K562 (cell line): ENCODE results near the gene YPEL2. TPM values are rescaled to one million over a fixed set of nuclear protein-coding genes. Genes with fewer than 3 reads are reported as not detected.

Experiments used
- ESRRB ChIP-seq: fragments of 250-450 bp; sonication (Bioruptor Pico); IDR thresholded peaks from 2 replicates; pipeline ENCODE4 v1.5.0; 2020; ENCODE audit warnings: mild to moderate bottlenecking, moderate library complexity, borderline replicate concordance
- GABPB1 ChIP-seq: sonication (generic); formaldehyde crosslinking; IDR thresholded peaks from 2 replicates; pipeline ENCODE4 v1.8.0; 2022; ENCODE audit warnings: mild to moderate bottlenecking, missing genetic modification reagents
- MEF2A ChIP-seq: IDR thresholded peaks from 2 replicates; pipeline ENCODE4 v1.6.1; 2011; ENCODE audit warnings: low read depth, mild to moderate bottlenecking, low read length, moderate library complexity; ENCODE audit not compliant: control insufficient read depth
- NFIX ChIP-seq: fragments of 250-450 bp; sonication (Bioruptor Pico); IDR thresholded peaks from 2 replicates; pipeline ENCODE4 v1.4.0; 2020; ENCODE audit warnings: low read depth, mild to moderate bottlenecking, moderate library complexity
- NR2C1 ChIP-seq, 2 experiments: fragments of 450-650 bp; IDR thresholded peaks; 2 replicates each; pipeline ENCODE4 v1.6.1; 2017; ENCODE audit warnings: mild to moderate bottlenecking in 2 of 2, antibody characterized with exemption in 1 of 2, inconsistent platforms in 1 of 2, missing compliant biosample characterization in 1 of 2, missing genetic modification characterization in 1 of 2
- PHTF2 ChIP-seq: fragments of 250-450 bp; sonication (Bioruptor Pico); IDR thresholded peaks from 2 replicates; pipeline ENCODE4 v1.5.0; 2021; ENCODE audit warnings: mild to moderate bottlenecking
- POLR3G ChIP-seq: IDR thresholded peaks from 2 replicates; pipeline ENCODE4 v1.6.1; 2011; ENCODE audit not compliant: insufficient read length, insufficient replicate concordance; ENCODE audit errors: extremely low read depth
- RAD51 ChIP-seq: fragments of 450-650 bp; IDR thresholded peaks from 2 replicates; pipeline ENCODE4 v1.7.1; 2016; ENCODE audit warnings: low read depth, mild to moderate bottlenecking, borderline replicate concordance
- SMAD2 ChIP-seq: fragments of 150-350 bp; IDR thresholded peaks from 2 replicates; pipeline ENCODE4 v1.6.1; 2014; ENCODE audit warnings: low read depth, mild to moderate bottlenecking, low read length
- TRIM28 ChIP-seq: fragments of 450-650 bp; IDR thresholded peaks from 2 replicates; pipeline ENCODE4 v1.6.1; 2017
- ZNF212 ChIP-seq: fragments of 450-650 bp; formaldehyde crosslinking; IDR thresholded peaks from 2 replicates; pipeline ENCODE4 v1.4.0; 2020; ENCODE audit warnings: mild to moderate bottlenecking
- ZNF77 ChIP-seq: fragments of 250-450 bp; sonication (Bioruptor Pico); IDR thresholded peaks from 2 replicates; pipeline ENCODE4 v1.5.0; 2020
- polyA plus RNA-seq, 8 experiments: library from polyadenylated mRNA; depleted of rRNA in 4 of 8; stranded (reverse) in 5 of 8; unstranded in 3 of 8; fragments of >200 nt; fragmentation: Nextera tagmentation in 2 of 8; fragmentation: Illumina TruSeq in 1 of 8; extraction: Ambion mirVana in 2 of 8; extraction: Trizol in 1 of 8; gene quantifications; 2 replicates each; pipeline versions ENCODE4 v1.2.1 to v1.2.3, GENCODE V29; 2011 to 2014; ENCODE audit warnings: inconsistent platforms in 1 of 8, missing spikeins in 1 of 8
- total RNA-seq, 7 experiments: library from RNA; depleted of rRNA in 6 of 7; stranded (reverse); fragments of >200 nt in 6 of 7; fragmentation: Illumina TruSeq in 2 of 7; extraction: Trizol in 2 of 7; gene quantifications; 2 replicates each; pipeline versions ENCODE4 v1.2.1 to v1.2.3, GENCODE V29; 2011 to 2021; ENCODE audit warnings: low replicate concordance in 1 of 7
- TF ChIP-seq, protein P1 (sequence below): IDR thresholded peaks from 2 replicates; pipeline ENCODE4 v1.6.1; 2016; ENCODE audit warnings: missing genetic modification characterization, missing compliant biosample characterization
- TF ChIP-seq, protein P2 (sequence below), 2 experiments: fragments of 250-450 bp in 1 of 2; fragments of 450-650 bp in 1 of 2; sonication (Bioruptor Pico) in 1 of 2; IDR thresholded peaks; 2 replicates each; pipeline versions ENCODE4 v1.6.1 to v1.8.0; 2016 to 2021; ENCODE audit warnings: mild to moderate bottlenecking in 2 of 2, moderate library complexity in 2 of 2, missing compliant biosample characterization in 1 of 2, missing genetic modification characterization in 1 of 2
- TF ChIP-seq, protein P3 (sequence below): sonication (generic); formaldehyde crosslinking; IDR thresholded peaks from 2 replicates; pipeline ENCODE4 v1.8.0; 2022; ENCODE audit warnings: missing genetic modification reagents, mild to moderate bottlenecking, borderline replicate concordance
- TF ChIP-seq, protein P4 (sequence below): fragments of 200-800 bp; sonication (Bioruptor generic); IDR thresholded peaks from 2 replicates; pipeline ENCODE4 v1.6.1; 2017; ENCODE audit warnings: missing genetic modification characterization, missing compliant biosample characterization
- TF ChIP-seq, protein P5 (sequence below): sonication (generic); formaldehyde crosslinking; IDR thresholded peaks from 2 replicates; pipeline ENCODE4 v1.8.0; 2022; ENCODE audit warnings: mild to moderate bottlenecking, low read depth, missing genetic modification reagents
- TF ChIP-seq, protein P6 (sequence below), 2 experiments: IDR thresholded peaks; 2 replicates each; pipeline ENCODE4 v1.6.1; 2012; ENCODE audit warnings: improper control_type of control experiment in 2 of 2, low read depth in 2 of 2, low read length in 2 of 2, borderline replicate concordance in 1 of 2

The YPEL2 gene
- total and polyA plus RNA-seq, 9 of the 15 experiments (the other 6 are each of a cell fraction or from before 2014, with no cell fraction given): 0.11 to 2.4 (median 0.47) TPM

DNA sequence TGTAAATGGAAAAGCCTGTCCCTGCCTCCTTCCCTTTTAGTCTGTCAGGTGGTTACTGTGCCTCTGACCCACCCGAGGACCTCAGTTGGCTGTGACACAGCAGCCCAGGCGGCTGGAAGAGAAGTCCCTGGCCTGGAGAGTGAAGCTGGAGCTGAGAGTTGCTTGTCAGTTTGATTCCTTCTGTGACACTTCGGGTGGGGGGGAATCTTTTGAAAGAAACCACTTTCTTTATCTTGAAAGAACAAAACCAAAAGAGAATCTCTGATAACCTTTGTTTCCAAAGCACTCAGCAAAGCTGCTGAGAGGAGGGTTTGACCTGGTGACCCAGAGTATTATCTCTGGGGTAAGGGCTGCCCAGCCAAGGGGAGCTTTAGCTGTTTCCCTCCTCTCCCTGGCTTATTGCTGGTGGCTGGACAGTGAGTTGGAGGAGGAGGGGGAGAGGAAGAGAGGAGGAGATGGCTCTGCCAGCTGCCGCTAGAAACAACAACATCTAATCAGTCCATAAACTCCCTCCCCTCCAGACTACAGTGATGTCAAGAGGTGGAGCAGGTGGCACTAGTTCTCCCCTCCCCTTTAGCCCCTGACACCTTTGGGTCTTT is 34.0 kb downstream of the YPEL2 start (continued):
- TF ChIP-seq, protein P1, sequence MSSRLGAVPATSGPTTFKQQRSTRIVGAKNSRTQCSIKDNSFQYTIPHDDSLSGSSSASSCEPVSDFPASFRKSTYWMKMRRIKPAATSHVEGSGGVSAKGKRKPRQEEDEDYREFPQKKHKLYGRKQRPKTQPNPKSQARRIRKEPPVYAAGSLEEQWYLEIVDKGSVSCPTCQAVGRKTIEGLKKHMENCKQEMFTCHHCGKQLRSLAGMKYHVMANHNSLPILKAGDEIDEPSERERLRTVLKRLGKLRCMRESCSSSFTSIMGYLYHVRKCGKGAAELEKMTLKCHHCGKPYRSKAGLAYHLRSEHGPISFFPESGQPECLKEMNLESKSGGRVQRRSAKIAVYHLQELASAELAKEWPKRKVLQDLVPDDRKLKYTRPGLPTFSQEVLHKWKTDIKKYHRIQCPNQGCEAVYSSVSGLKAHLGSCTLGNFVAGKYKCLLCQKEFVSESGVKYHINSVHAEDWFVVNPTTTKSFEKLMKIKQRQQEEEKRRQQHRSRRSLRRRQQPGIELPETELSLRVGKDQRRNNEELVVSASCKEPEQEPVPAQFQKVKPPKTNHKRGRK (tag): no peak
- TF ChIP-seq, protein P2, sequence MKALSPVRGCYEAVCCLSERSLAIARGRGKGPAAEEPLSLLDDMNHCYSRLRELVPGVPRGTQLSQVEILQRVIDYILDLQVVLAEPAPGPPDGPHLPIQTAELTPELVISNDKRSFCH (CRISPR knock-in tag; IDR thresholded peaks at IDR 0.05): no peak
- TF ChIP-seq, protein P2 (tag; IDR thresholded peaks at IDR 0.05): peak; percentile 98
- TF ChIP-seq RAD51 (no peak), NR2C1 (IDR thresholded peaks at IDR 0.05) (peak; percentile 71), NR2C1 (tag; IDR thresholded peaks at IDR 0.05) (peak; percentile 86), PHTF2 (CRISPR knock-in tag) (no peak), GABPB1 (no peak), POLR3G (no peak), ESRRB (CRISPR knock-in tag) (no peak), SMAD2 (no peak), TRIM28 (no peak), NFIX (CRISPR knock-in tag) (no peak), MEF2A (no peak), ZNF77 (CRISPR knock-in tag) (no peak), ZNF212 (CRISPR knock-in tag) (no peak)
- TF ChIP-seq, protein P3, sequence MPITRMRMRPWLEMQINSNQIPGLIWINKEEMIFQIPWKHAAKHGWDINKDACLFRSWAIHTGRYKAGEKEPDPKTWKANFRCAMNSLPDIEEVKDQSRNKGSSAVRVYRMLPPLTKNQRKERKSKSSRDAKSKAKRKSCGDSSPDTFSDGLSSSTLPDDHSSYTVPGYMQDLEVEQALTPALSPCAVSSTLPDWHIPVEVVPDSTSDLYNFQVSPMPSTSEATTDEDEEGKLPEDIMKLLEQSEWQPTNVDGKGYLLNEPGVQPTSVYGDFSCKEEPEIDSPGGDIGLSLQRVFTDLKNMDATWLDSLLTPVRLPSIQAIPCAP (CRISPR knock-in tag): no peak
- TF ChIP-seq, protein P4, sequence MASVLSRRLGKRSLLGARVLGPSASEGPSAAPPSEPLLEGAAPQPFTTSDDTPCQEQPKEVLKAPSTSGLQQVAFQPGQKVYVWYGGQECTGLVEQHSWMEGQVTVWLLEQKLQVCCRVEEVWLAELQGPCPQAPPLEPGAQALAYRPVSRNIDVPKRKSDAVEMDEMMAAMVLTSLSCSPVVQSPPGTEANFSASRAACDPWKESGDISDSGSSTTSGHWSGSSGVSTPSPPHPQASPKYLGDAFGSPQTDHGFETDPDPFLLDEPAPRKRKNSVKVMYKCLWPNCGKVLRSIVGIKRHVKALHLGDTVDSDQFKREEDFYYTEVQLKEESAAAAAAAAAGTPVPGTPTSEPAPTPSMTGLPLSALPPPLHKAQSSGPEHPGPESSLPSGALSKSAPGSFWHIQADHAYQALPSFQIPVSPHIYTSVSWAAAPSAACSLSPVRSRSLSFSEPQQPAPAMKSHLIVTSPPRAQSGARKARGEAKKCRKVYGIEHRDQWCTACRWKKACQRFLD (CRISPR knock-in tag): peak; percentile 91
- TF ChIP-seq, protein P5, sequence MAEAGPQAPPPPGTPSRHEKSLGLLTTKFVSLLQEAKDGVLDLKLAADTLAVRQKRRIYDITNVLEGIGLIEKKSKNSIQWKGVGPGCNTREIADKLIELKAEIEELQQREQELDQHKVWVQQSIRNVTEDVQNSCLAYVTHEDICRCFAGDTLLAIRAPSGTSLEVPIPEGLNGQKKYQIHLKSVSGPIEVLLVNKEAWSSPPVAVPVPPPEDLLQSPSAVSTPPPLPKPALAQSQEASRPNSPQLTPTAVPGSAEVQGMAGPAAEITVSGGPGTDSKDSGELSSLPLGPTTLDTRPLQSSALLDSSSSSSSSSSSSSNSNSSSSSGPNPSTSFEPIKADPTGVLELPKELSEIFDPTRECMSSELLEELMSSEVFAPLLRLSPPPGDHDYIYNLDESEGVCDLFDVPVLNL: no peak
- TF ChIP-seq, protein P6, sequence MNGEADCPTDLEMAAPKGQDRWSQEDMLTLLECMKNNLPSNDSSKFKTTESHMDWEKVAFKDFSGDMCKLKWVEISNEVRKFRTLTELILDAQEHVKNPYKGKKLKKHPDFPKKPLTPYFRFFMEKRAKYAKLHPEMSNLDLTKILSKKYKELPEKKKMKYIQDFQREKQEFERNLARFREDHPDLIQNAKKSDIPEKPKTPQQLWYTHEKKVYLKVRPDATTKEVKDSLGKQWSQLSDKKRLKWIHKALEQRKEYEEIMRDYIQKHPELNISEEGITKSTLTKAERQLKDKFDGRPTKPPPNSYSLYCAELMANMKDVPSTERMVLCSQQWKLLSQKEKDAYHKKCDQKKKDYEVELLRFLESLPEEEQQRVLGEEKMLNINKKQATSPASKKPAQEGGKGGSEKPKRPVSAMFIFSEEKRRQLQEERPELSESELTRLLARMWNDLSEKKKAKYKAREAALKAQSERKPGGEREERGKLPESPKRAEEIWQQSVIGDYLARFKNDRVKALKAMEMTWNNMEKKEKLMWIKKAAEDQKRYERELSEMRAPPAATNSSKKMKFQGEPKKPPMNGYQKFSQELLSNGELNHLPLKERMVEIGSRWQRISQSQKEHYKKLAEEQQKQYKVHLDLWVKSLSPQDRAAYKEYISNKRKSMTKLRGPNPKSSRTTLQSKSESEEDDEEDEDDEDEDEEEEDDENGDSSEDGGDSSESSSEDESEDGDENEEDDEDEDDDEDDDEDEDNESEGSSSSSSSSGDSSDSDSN (IDR thresholded peaks at IDR 0.05; ENCODE audit: borderline replicate concordance in 1 of 2, low read depth in 2 of 2, low read length in 2 of 2): peak; percentile 33 to 37; a peak in 1 of 4 replicates
